Measurements from ENCODE around the gene CRB1. TPM values are rescaled to one million over a fixed set of nuclear protein-coding genes. Genes with fewer than 3 reads are reported as not detected.

Gene CRB1
- polyA plus RNA-seq, 1 donor (not counting 4 experiments of a cell fraction or from before 2014, with no cell fraction given) = 0.04 TPM

- Histone ChIP-seq H3K27me3 (ENCODE audit: control insufficient read depth, extremely low read depth, insufficient read depth, low read length) (no peaks in the 10 kb centered on the region), H3K9ac (ENCODE audit: control insufficient read depth, extremely low read depth, insufficient read depth, low read length) (no peak overlapping the region), H2AFZ (ENCODE audit: control insufficient read depth, low read length) (no peak overlapping the region), H3K27ac (ENCODE audit: control insufficient read depth, insufficient read depth, low read length) (no peak overlapping the region), H3K9me3 (ENCODE audit: control insufficient read depth, low read depth, low read length) (no peaks in the 10 kb centered on the region), H3K4me3 (ENCODE audit: control insufficient read depth in 2 of 3, extremely low read depth in 1 of 3, insufficient read depth in 2 of 3, low read depth in 1 of 3, low read length in 3 of 3) (no peak overlapping the region), H3K4me2 (ENCODE audit: control insufficient read depth, extremely low read depth, insufficient read depth, low read depth, low read length) (no peak overlapping the region), H3K79me2 (ENCODE audit: control insufficient read depth, insufficient read depth, low read length) (no peaks in the 10 kb centered on the region), H4K20me1 (ENCODE audit: control insufficient read depth, extremely low read depth, insufficient read depth, low read length) (no peaks in the 10 kb centered on the region), H3K36me3 (ENCODE audit: control insufficient read depth in 2 of 2, extremely low read depth in 1 of 2, insufficient read depth in 2 of 2, low read length in 2 of 2) (no peaks in the 10 kb centered on the region), H3K4me1 (ENCODE audit: control insufficient read depth, extremely low read depth, insufficient read depth, low read length) (no peaks in the 10 kb centered on the region), H3K9me1 (ENCODE audit: control insufficient read depth, extremely low read depth, insufficient read depth, low read length) (no peaks in the 10 kb centered on the region)
- no peak for TF ChIP-seq EZH2 (IDR thresholded peaks at IDR 0.05; ENCODE audit: low read length)
- TF ChIP-seq CTCF (optimal IDR thresholded peaks at IDR 0.05 in 1 of 3, IDR thresholded peaks at IDR 0.05 in 1 of 3, conservative IDR thresholded peaks at IDR 0.05 in 1 of 3; ENCODE audit: extremely low read depth in 1 of 3, insufficient read depth in 2 of 3, low read length in 3 of 3) = no peak
- dilution Hi-C loops (cut with MboI; ENCODE audit: extremely low pct_ligation_motif_present, low sequenced_read_pairs) = no loop called here
- FAIRE-seq = no peak
- DNase-seq (ENCODE audit: low read depth, low spot score) = no peak
Measured at GRCh38 chr1:197448121-197448779, 180.2 kb downstream of the CRB1 start.

GRCh38 chr1:197451381-197451780, 183.3 kb downstream of the CRB1 start:
- Histone ChIP-seq H3K9me1 (ENCODE audit: control insufficient read depth, extremely low read depth, insufficient read depth, low read length) (no peaks in the 10 kb centered on the region), H3K4me3 (ENCODE audit: control insufficient read depth in 2 of 3, extremely low read depth in 1 of 3, insufficient read depth in 2 of 3, low read depth in 1 of 3, low read length in 3 of 3) (no peak overlapping the region), H3K9me3 (ENCODE audit: control insufficient read depth, low read depth, low read length) (no peaks in the 10 kb centered on the region), H2AFZ (ENCODE audit: control insufficient read depth, low read length) (no peak overlapping the region), H3K4me1 (ENCODE audit: control insufficient read depth, extremely low read depth, insufficient read depth, low read length) (no peaks in the 10 kb centered on the region), H3K27me3 (ENCODE audit: control insufficient read depth, extremely low read depth, insufficient read depth, low read length) (no peaks in the 10 kb centered on the region), H3K27ac (ENCODE audit: control insufficient read depth, insufficient read depth, low read length) (no peak overlapping the region), H3K36me3 (ENCODE audit: control insufficient read depth in 2 of 2, extremely low read depth in 1 of 2, insufficient read depth in 2 of 2, low read length in 2 of 2) (no peaks in the 10 kb centered on the region), H3K79me2 (ENCODE audit: control insufficient read depth, insufficient read depth, low read length) (no peaks in the 10 kb centered on the region), H3K4me2 (ENCODE audit: control insufficient read depth, extremely low read depth, insufficient read depth, low read depth, low read length) (no peak overlapping the region), H3K9ac (ENCODE audit: control insufficient read depth, extremely low read depth, insufficient read depth, low read length) (no peak overlapping the region), H4K20me1 (ENCODE audit: control insufficient read depth, extremely low read depth, insufficient read depth, low read length) (no peaks in the 10 kb centered on the region)
- TF ChIP-seq CTCF (optimal IDR thresholded peaks at IDR 0.05 in 1 of 3, IDR thresholded peaks at IDR 0.05 in 1 of 3, conservative IDR thresholded peaks at IDR 0.05 in 1 of 3; ENCODE audit: extremely low read depth in 1 of 3, insufficient read depth in 2 of 3, low read length in 3 of 3) (no peak), EZH2 (IDR thresholded peaks at IDR 0.05; ENCODE audit: low read length) (no peak)
- FAIRE-seq = no peak
- dilution Hi-C loops (cut with MboI; ENCODE audit: extremely low pct_ligation_motif_present, low sequenced_read_pairs) = no loop called here
- DNase-seq (ENCODE audit: low read depth, low spot score) = no peak

Measured in keratinocyte (primary cell).